Astrocyte of the spinal cord (primary cell): ENCODE measurements around the gene PLCZ1.
"Not testable (repeated sequence)": the region's sequence is repeated elsewhere in the genome, so short reads cannot be mapped to it uniquely, and the experiment has no call there.

Experiments
- DNase-seq: peaks from one replicate; pipeline ENCODE4 v3.0.0; 2011; ENCODE audit warnings: low read depth, low spot score
- H3K4me3 ChIP-seq: 2 replicates; pipeline ENCODE4 v1.5.1; 2011; ENCODE audit warnings: low read depth, mild to moderate bottlenecking, low read length, moderate library complexity
- CTCF ChIP-seq: IDR thresholded peaks from 2 replicates; pipeline ENCODE4 v1.5.1; 2012; ENCODE audit warnings: low read depth, mild to moderate bottlenecking, low read length, inconsistent platforms
- in situ Hi-C: cut with HindIII; loops from 2 replicates; pipeline ENCODE4 v1.10.0; 2017; ENCODE audit warnings: low sequenced_read_pairs

The PLCZ1 gene

GRCh38 chr12:18706798-18707197 lies 31.0 kb downstream of the PLCZ1 start:
- H3K4me3 ChIP-seq: no peak overlapping the region
- no peak for DNase-seq
- in situ Hi-C loops: no loop called here
- TF ChIP-seq CTCF: no peak

- no peak overlapping the region for H3K4me3 ChIP-seq
Observed at GRCh38 chr12:18703911-18704310, 33.9 kb downstream of the PLCZ1 start.

GRCh38 chr12:18703321-18703720 lies 34.5 kb downstream of the PLCZ1 start:
- no peak for DNase-seq
- no peak for TF ChIP-seq CTCF
- in situ Hi-C loops: no loop called here
- no peak overlapping the region for H3K4me3 ChIP-seq

More at GRCh38 chr12:18703911-18704310, 33.9 kb downstream of the PLCZ1 start:
- DNase-seq: no peak
- no peak for TF ChIP-seq CTCF
- in situ Hi-C loops: no loop called here

- DNase-seq: peak; percentile 85
- in situ Hi-C loops: no loop called here
- no peak overlapping the region for H3K4me3 ChIP-seq
- no peak for TF ChIP-seq CTCF
Observed at GRCh38 chr12:18700271-18700670, 37.5 kb downstream of the PLCZ1 start.

- DNase-seq: peak; percentile 75
- in situ Hi-C loops: no loop called here
- TF ChIP-seq CTCF: no peak
Observed at GRCh38 chr12:18696971-18697602, 40.7 kb downstream of the PLCZ1 start.

GRCh38 chr12:18693986-18694385 lies 43.8 kb downstream of the PLCZ1 start:
- DNase-seq, H3K4me3 ChIP-seq, in situ Hi-C loops: not testable (repeated sequence)

More at GRCh38 chr12:18696971-18697602, 40.7 kb downstream of the PLCZ1 start:
- H3K4me3 ChIP-seq: no peak overlapping the region

GRCh38 chr12:18690653-18691052 lies 47.2 kb downstream of the PLCZ1 start:
- no peak overlapping the region for H3K4me3 ChIP-seq
- peak; percentile 62 for DNase-seq
- in situ Hi-C loops: no loop called here
- TF ChIP-seq CTCF: no peak
